HG03432 (cell line): Measurements from ENCODE around the gene TTC39B.
A peak's percentile ranks its signal among the peaks of the same experiment; 100 is the strongest.

Experiments used
- ATAC-seq: cut with Tn5 transposase; IDR thresholded peaks from one replicate; pipeline ENCODE4 v1.9.1; 2021; ENCODE audit warnings: mild to moderate bottlenecking, moderate library complexity; ENCODE audit not compliant: unreplicated experiment

Gene TTC39B

GRCh38 chr9:15231788-15232635 lies 75.0 kb downstream of the TTC39B start:
- peak; percentile 47 for ATAC-seq

GRCh38 chr9:15229409-15229808 lies 77.6 kb downstream of the TTC39B start:
- no peak for ATAC-seq

GRCh38 chr9:15227491-15227890 lies 79.5 kb downstream of the TTC39B start:
- ATAC-seq, result no peak

GRCh38 chr9:15225564-15226126 lies 81.4 kb downstream of the TTC39B start:
- ATAC-seq, result no peak

GRCh38 chr9:15222313-15222712 lies 84.7 kb downstream of the TTC39B start:
- no peak for ATAC-seq

GRCh38 chr9:15221746-15222145 lies 85.3 kb downstream of the TTC39B start:
- ATAC-seq, result no peak

GRCh38 chr9:15220658-15221318 lies 86.2 kb downstream of the TTC39B start:
- ATAC-seq, result no peak

- ATAC-seq, result no peak
These were observed 87.5 kb downstream of the TTC39B start for GRCh38 chr9:15219546-15219945.

- no peak for ATAC-seq
These were observed 88.0 kb downstream of the TTC39B start for GRCh38 chr9:15218994-15219393.

- ATAC-seq, result no peak
These were observed 93.8 kb downstream of the TTC39B start for GRCh38 chr9:15213249-15213648.

GRCh38 chr9:15211815-15212495 lies 95.1 kb downstream of the TTC39B start:
- ATAC-seq, result peak; percentile 32

GRCh38 chr9:15211160-15211814 lies 95.7 kb downstream of the TTC39B start:
- peak; percentile 78 for ATAC-seq

- ATAC-seq, result no peak
These were observed 99.9 kb downstream of the TTC39B start for GRCh38 chr9:15206903-15207696.

GRCh38 chr9:15205632-15206420 lies 101.2 kb downstream of the TTC39B start:
- no peak for ATAC-seq

GRCh38 chr9:15203581-15203980 lies 103.4 kb downstream of the TTC39B start:
- no peak for ATAC-seq

GRCh38 chr9:15200111-15200510 lies 106.9 kb downstream of the TTC39B start:
- no peak for ATAC-seq

GRCh38 chr9:15192856-15193255 lies 114.2 kb downstream of the TTC39B start:
- ATAC-seq, result no peak

- ATAC-seq, result no peak
These were observed 115.6 kb downstream of the TTC39B start for GRCh38 chr9:15191378-15191777.

GRCh38 chr9:15189481-15189880 lies 117.5 kb downstream of the TTC39B start:
- ATAC-seq, result no peak
